CD8-positive, alpha-beta memory T cell (primary cell): Measurements from ENCODE around the gene SPATA3. TPM values are rescaled to one million over a fixed set of nuclear protein-coding genes. Genes with fewer than 3 reads are reported as not detected.

Source experiments
- CTCF ChIA-PET: fragments of 350-600 bp; sonication (Branson Sonifier 250); formaldehyde crosslinking; loops from one replicate; lab custom pipeline; 2021; ENCODE audit warnings: antibody characterized with exemption; lab: Charles Lee
- POLR2A ChIA-PET: fragments of 350-600 bp; sonication (Branson Sonifier 250); formaldehyde crosslinking; loops from one replicate; lab custom pipeline; 2021; ENCODE audit warnings: antibody characterized with exemption; lab: Charles Lee
- DNase-seq, 5 donors: peaks; one replicate each; pipeline versions ENCODE4 v3.0.0 to v3.0.0-alpha.2; 2020 to 2022; ENCODE audit warnings: mixed read lengths in 1 of 5
- H3K27ac ChIP-seq: one replicate; pipeline ENCODE4 v1.7.0; 2013; ENCODE audit warnings: low read depth, mild to moderate bottlenecking, low read length, moderate library complexity
- H3K27me3 ChIP-seq: 2 replicates; pipeline ENCODE4 v1.7.0; 2013; ENCODE audit warnings: low read length, mild to moderate bottlenecking; ENCODE audit not compliant: insufficient read depth, poor library complexity, severe bottlenecking
- H3K36me3 ChIP-seq: 2 replicates; pipeline ENCODE4 v1.7.0; 2013; ENCODE audit warnings: mild to moderate bottlenecking, low read length, moderate library complexity; ENCODE audit not compliant: insufficient read depth
- H3K4me1 ChIP-seq: 2 replicates; pipeline ENCODE4 v1.7.0; 2013; ENCODE audit warnings: mild to moderate bottlenecking, low read length, moderate library complexity; ENCODE audit not compliant: insufficient read depth
- H3K4me3 ChIP-seq: 2 replicates; pipeline ENCODE4 v1.7.0; 2013; ENCODE audit warnings: mild to moderate bottlenecking, low read length
- H3K9me3 ChIP-seq: 2 replicates; pipeline ENCODE4 v1.7.0; 2013; ENCODE audit warnings: mild to moderate bottlenecking, low read length
- H3K27ac Mint-ChIP-seq, 8 donors: one replicate each; pipeline ENCODE4 v1.8.0; 2020 to 2021; ENCODE audit warnings: mixed read lengths in 8 of 8, mild to moderate bottlenecking in 6 of 8, inconsistent platforms in 3 of 8, moderate library complexity in 3 of 8
- H3K27me3 Mint-ChIP-seq, 2 donors: one replicate each; pipeline ENCODE4 v1.8.0; 2020 to 2021; ENCODE audit warnings: mixed read lengths in 2 of 2, mild to moderate bottlenecking in 1 of 2, moderate library complexity in 1 of 2
- H3K36me3 Mint-ChIP-seq, 3 donors: one replicate each; pipeline ENCODE4 v1.8.0; 2020 to 2021; ENCODE audit warnings: mixed read lengths in 3 of 3, inconsistent platforms in 1 of 3, mild to moderate bottlenecking in 1 of 3
- H3K4me1 Mint-ChIP-seq, 3 donors: one replicate each; pipeline ENCODE4 v1.8.0; 2020 to 2021; ENCODE audit warnings: mixed read lengths in 3 of 3, inconsistent platforms in 1 of 3, mild to moderate bottlenecking in 1 of 3
- H3K4me3 Mint-ChIP-seq, 7 donors: one replicate each; pipeline ENCODE4 v1.8.0; 2020 to 2021; ENCODE audit warnings: mixed read lengths in 7 of 7, mild to moderate bottlenecking in 6 of 7, moderate library complexity in 4 of 7, inconsistent platforms in 2 of 7
- H3K9me3 Mint-ChIP-seq, 5 donors: one replicate each; pipeline ENCODE4 v1.8.0; 2020 to 2022; ENCODE audit warnings: mixed read lengths in 5 of 5, mild to moderate bottlenecking in 3 of 5, moderate library complexity in 2 of 5, inconsistent platforms in 1 of 5
- polyA plus RNA-seq: library from polyadenylated mRNA; unstranded; fragments of 300-500 nt; fragmentation: Illumina TruSeq; gene quantifications from one replicate; pipeline ENCODE4 v1.2.3, GENCODE V29; 2021
- total RNA-seq, 2 experiments: library from RNA; stranded (reverse); gene quantifications; one replicate each; pipeline ENCODE4 v1.2.3, GENCODE V29; 2021

SPATA3 gene
- total and polyA plus RNA-seq, 3 experiments from 2014 or later = 0.24 TPM; not detected in 2

DNA sequence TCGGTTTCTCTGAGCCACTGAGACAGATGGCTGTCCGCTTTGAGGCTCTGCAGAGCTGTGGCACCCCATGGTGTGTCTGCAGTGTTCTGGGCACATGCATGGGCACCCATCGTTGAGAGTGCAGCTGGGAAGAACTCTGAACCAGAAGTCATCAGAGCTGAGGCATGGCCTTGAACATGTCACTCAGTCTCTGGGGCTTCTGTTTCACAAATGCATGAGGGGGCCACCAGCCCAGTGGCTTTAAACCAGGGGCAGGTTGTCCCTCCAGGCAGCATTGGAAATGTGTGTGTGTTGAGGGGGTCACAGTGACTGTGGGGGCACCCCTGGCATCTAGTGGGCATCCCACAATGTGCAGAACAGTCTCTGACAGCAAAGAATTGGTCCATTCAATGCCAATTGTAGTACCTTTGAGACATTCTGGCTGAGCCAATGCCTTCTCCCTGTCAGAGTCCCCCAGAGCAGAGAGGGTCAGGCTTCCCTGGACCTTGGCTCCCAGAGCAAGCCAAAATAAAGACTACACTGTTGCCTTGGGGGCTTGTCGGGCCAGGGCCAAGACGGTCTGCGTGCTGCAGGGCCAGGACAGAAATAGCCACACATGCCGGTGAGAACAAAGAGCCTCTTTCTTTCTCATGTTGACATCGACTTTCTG is 51.5 kb downstream of the SPATA3 start:
- H3K27ac ChIP-seq = no peak overlapping the region
- Mint-ChIP-seq H3K36me3 (no peaks in the 10 kb centered on the region), H3K4me3 (no peak overlapping the region), H3K9me3 (no peaks in the 10 kb centered on the region), H3K4me1 (peaks cover 1 to 3% (median 3%) of the 10 kb centered on the region in 3 donors), H3K27ac (no peak overlapping the region), H3K27me3 (peaks cover 5 to 30% of the 10 kb centered on the region in 2 donors)
- H3K4me3 ChIP-seq = no peak overlapping the region
- no peaks in the 10 kb centered on the region for H3K9me3 ChIP-seq
- H3K36me3 ChIP-seq = no peaks in the 10 kb centered on the region
- H3K27me3 ChIP-seq = no peaks in the 10 kb centered on the region
- H3K4me1 ChIP-seq = peaks cover 3% of the 10 kb centered on the region
- POLR2A ChIA-PET = no interaction called here
- CTCF ChIA-PET = no interaction called here
- DNase-seq = no peak

GRCh38 chr2:231047923-231048915 is 52.3 kb downstream of the SPATA3 start:
- H3K27me3 ChIP-seq = no peaks in the 10 kb centered on the region
- H3K9me3 ChIP-seq = no peaks in the 10 kb centered on the region
- DNase-seq = no peak
- no peaks in the 10 kb centered on the region for H3K36me3 ChIP-seq
- H3K9me3 Mint-ChIP-seq = no peaks in the 10 kb centered on the region
- peaks cover 0 to 4% (median 0%) of the 10 kb centered on the region in 3 donors for H3K36me3 Mint-ChIP-seq
- ChIA-PET POLR2A (no interaction called here), CTCF (no interaction called here)
- peaks cover 6% of the 10 kb centered on the region for H3K4me1 ChIP-seq
- H3K4me1 Mint-ChIP-seq = peaks cover 8 to 12% (median 11%) of the 10 kb centered on the region in 3 donors
- H3K4me3 ChIP-seq = no peak overlapping the region
- no peak overlapping the region for H3K27ac ChIP-seq
- peaks cover 7 to 29% of the 10 kb centered on the region in 2 donors for H3K27me3 Mint-ChIP-seq
- no peak overlapping the region for H3K4me3 Mint-ChIP-seq
- no peak overlapping the region for H3K27ac Mint-ChIP-seq

- ChIA-PET POLR2A (no interaction called here), CTCF (no interaction called here)
- Histone ChIP-seq H3K27ac (no peak overlapping the region), H3K4me3 (no peak overlapping the region), H3K4me1 (peaks cover 9% of the 10 kb centered on the region), H3K27me3 (no peaks in the 10 kb centered on the region), H3K9me3 (no peaks in the 10 kb centered on the region), H3K36me3 (no peaks in the 10 kb centered on the region)
- Mint-ChIP-seq H3K4me1 (peaks cover 17 to 20% (median 20%) of the 10 kb centered on the region in 3 donors), H3K27ac (peak overlapping the region in 1 of 8 donors; percentile 5), H3K9me3 (no peaks in the 10 kb centered on the region), H3K27me3 (peaks cover 15 to 41% of the 10 kb centered on the region in 2 donors), H3K4me3 (no peak overlapping the region), H3K36me3 (peaks cover 0 to 4% (median 0%) of the 10 kb centered on the region in 3 donors)
- no peak for DNase-seq
Measured at GRCh38 chr2:231049286-231050017, 53.5 kb downstream of the SPATA3 start.

DNA sequence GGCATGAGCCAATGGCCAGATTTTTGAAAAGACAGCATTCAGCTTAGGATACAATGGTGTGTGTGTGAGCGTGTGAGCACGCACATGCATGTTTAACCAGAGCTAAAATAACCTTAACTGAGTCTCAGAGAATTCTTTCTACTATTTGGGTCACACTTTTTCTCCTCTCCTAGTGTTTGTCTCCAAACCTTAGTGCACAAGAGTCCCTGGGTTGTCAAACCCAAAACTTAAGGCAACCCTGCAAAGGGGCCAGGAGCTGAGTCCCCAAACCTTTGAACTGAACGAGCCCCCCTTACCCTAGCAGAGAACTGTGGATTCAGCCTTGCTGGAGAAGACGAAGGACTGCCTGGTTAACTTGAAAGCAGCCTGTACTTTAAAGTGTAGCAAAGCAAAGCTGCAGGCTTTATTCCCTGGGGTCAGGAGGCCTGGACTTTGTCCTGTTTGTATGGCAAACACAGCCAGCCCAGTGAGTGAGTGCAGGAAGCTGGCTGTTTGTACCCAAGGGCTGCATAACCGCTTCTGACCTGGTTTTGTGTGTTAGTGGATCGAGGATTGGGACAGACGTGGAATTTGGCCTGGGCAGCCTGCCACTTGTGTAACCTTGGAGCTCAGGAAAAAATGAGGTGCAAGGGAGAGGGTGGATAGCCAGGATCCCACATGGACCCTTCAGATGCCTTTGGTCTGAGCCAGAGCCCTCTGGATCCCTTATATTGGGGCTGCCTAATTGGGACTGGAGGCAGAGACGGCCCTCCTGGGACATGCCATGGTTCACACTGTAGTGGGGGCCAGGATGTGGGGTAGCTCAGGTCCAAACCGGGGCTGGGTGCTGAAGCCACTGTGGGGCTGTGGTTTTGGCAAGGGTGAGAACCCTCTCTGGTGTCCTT is 54.3 kb downstream of the SPATA3 start:
- Mint-ChIP-seq H3K9me3 (no peaks in the 10 kb centered on the region), H3K4me1 (peaks cover 17 to 20% (median 20%) of the 10 kb centered on the region in 3 donors), H3K27ac (no peak overlapping the region), H3K4me3 (no peak overlapping the region), H3K27me3 (peaks cover 15 to 41% of the 10 kb centered on the region in 2 donors), H3K36me3 (peaks cover 0 to 4% (median 0%) of the 10 kb centered on the region in 3 donors)
- POLR2A ChIA-PET = no interaction called here
- H3K27ac ChIP-seq = no peak overlapping the region
- H3K4me3 ChIP-seq = no peak overlapping the region
- CTCF ChIA-PET = no interaction called here
- no peaks in the 10 kb centered on the region for H3K9me3 ChIP-seq
- no peak for DNase-seq
- H3K27me3 ChIP-seq = no peaks in the 10 kb centered on the region
- peaks cover 9% of the 10 kb centered on the region for H3K4me1 ChIP-seq
- H3K36me3 ChIP-seq = no peaks in the 10 kb centered on the region

- ChIA-PET CTCF (no interaction called here), POLR2A (no interaction called here)
- H3K27me3 Mint-ChIP-seq = peaks cover 15 to 36% of the 10 kb centered on the region in 2 donors
- Histone ChIP-seq H3K4me1 (peaks cover 10% of the 10 kb centered on the region), H3K4me3 (no peak overlapping the region), H3K9me3 (no peaks in the 10 kb centered on the region), H3K36me3 (no peaks in the 10 kb centered on the region), H3K27me3 (no peaks in the 10 kb centered on the region), H3K27ac (no peak overlapping the region)
- peak overlapping the region in 2 of 7 donors; percentile 36 to 48 for H3K4me3 Mint-ChIP-seq
- peaks cover 17 to 24% (median 20%) of the 10 kb centered on the region in 3 donors for H3K4me1 Mint-ChIP-seq
- H3K9me3 Mint-ChIP-seq = no peaks in the 10 kb centered on the region
- DNase-seq = no peak
- no peak overlapping the region for H3K27ac Mint-ChIP-seq
- peaks cover 0 to 4% (median 0%) of the 10 kb centered on the region in 3 donors for H3K36me3 Mint-ChIP-seq
Measured at GRCh38 chr2:231051116-231051515, 55.2 kb downstream of the SPATA3 start.

DNA sequence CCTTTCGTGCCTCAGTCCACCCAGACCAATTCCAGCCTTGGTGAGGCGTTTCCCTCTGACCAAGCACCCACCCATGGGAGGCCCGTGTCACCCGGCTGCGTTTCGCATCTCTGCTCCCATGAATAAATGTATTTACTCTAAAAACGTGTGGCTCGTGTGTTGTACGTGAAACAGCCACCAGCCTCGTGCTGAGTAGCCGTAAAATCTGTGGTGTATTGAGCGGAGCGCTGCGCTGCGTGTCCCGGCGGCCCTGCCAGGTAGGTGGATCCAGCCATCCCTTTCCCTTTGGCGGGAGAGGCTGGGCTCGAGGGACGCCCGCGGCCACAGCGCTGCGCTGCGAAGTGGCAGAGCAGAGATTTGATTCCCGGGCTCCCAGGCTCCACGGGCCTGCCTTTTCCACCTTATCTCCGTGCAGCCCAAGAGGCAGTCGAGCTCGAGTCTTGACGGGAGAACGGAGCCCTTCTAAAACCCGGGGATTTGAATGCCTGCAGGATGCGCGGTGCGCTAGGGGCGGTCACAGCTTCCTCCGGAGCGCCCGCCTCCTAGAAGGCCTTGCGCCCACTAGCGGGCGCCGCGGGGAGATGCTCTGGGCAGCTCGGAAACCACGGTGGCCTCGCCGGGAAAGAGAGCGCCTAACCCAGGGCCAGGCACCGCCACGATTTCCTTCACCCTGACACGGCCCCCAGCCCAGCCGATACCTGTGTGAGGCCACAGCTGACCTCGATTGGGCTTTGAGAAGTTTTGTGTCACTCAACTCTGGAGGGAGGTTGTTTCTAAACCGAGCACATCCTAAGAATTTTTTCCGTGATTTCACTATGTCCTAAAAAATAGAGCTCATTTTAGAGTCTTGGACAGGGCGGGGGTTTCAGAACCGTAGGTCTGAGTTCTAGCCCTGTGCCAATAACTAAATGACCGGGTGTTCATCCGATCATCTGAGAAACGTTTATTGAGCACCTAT is 56.9 kb downstream of the SPATA3 start:
- Mint-ChIP-seq H3K4me1 (peaks cover 24 to 34% (median 30%) of the 10 kb centered on the region in 3 donors), H3K9me3 (no peaks in the 10 kb centered on the region), H3K27me3 (peaks cover 13 to 29% of the 10 kb centered on the region in 2 donors), H3K27ac (peak overlapping the region in 6 of 8 donors; percentile 24 to 87 (median 62)), H3K4me3 (peak overlapping the region; percentile 90 to 97 (median 92)), H3K36me3 (peaks cover 0 to 8% (median 0%) of the 10 kb centered on the region in 3 donors)
- POLR2A ChIA-PET = interaction anchor here (1.4 kb wide), 1 partner anchor 411 kb away, joined by 6 read pairs; the partner anchor contains the start of gene NCL
- Histone ChIP-seq H3K27me3 (no peaks in the 10 kb centered on the region), H3K9me3 (no peaks in the 10 kb centered on the region), H3K36me3 (no peaks in the 10 kb centered on the region), H3K27ac (no peak overlapping the region), H3K4me1 (peaks cover 19% of the 10 kb centered on the region), H3K4me3 (peak overlapping the region; percentile 81)
- CTCF ChIA-PET = interaction anchor here (0.6 to 1.8 kb wide), 30 partner anchors 8 to 412 kb away, joined by 3 to 16 read pairs (median 4); partner anchors contain the start of gene NCL
- peak; percentile 71 to 84 (median 78) for DNase-seq
